GM18505 (cell line): ENCODE results near the gene GATAD2B.
"Not testable (repeated sequence)": the region's sequence is repeated elsewhere in the genome, so short reads cannot be mapped to it uniquely, and the experiment has no call there.

Experiments
- ATAC-seq: cut with Tn5 transposase; IDR thresholded peaks from one replicate; pipeline ENCODE4 v1.9.1; 2021; ENCODE audit not compliant: unreplicated experiment
- POLR2A ChIP-seq: IDR thresholded peaks from 4 replicates; pipeline ENCODE4 v1.6.1; 2011; ENCODE audit warnings: borderline replicate concordance; ENCODE audit not compliant: insufficient read depth, insufficient read length; ENCODE audit errors: extremely low read depth

Gene GATAD2B

DNA sequence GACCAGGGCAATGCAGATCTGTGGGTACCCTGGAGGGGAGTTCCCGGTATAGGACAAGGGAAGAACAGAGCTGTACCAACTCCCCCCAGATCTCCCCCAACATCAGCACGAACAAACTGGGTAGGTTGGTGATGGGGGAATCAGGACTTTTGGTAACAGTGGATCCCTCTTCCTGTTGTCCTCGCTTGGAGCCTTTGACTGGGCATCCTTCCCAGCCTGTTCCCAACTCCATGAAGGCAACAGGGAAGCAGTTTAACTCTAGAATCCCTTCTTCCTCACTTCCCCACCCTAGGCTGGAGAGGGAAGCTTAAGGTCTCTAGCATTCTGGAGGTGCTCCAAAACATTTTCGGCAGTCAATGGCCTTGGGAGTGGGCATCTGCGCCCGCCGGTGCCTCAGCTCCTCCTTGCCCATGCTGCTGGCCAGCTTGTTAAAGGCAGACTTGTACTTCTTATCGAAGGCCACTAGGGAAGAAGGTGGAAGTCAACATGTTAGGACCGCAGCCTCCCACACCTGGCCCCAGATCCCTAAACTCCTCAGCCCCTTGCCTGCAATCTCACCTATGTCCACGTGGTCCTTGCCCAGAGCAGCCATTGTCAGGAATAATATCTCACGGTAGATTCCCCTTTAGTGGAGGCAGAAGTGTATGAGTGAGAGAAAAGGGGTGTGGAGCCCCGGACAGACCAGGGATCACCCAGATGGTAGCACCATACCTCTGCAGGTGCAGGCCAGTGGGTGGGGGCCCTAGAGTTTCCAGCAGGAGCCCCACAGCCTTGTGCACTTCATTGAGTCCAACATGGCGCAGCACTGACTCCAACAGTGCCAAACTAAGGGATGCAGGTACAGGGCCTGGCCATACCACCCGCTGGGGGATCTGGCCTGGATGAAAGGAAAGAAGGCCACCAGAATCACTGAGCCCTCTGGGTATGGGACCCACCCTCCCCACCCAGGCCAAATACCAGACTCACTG, 7.5 kb upstream of the GATAD2B start:
- ATAC-seq = no peak
- no peak for TF ChIP-seq POLR2A

DNA sequence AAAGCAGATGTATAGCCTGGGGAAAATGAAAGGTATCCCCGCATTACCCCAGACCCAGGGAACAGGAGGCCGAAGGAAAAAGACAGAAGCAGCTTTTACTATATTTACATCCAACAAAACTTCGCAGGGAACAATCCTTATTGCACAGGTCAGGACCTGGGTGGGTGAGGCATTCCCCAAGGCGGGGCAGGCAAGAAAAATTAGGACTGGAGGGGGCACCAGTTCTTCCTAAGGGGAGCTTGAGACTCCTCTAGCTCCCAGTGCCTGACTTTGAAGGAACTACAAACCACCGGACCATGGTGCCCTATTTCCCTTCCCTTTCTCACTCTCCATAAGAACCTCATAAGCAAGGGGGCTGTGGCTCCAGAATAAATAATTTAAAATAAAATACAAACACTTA, 6.7 kb upstream of the GATAD2B start:
- no peak for ATAC-seq
- TF ChIP-seq POLR2A = no peak

DNA sequence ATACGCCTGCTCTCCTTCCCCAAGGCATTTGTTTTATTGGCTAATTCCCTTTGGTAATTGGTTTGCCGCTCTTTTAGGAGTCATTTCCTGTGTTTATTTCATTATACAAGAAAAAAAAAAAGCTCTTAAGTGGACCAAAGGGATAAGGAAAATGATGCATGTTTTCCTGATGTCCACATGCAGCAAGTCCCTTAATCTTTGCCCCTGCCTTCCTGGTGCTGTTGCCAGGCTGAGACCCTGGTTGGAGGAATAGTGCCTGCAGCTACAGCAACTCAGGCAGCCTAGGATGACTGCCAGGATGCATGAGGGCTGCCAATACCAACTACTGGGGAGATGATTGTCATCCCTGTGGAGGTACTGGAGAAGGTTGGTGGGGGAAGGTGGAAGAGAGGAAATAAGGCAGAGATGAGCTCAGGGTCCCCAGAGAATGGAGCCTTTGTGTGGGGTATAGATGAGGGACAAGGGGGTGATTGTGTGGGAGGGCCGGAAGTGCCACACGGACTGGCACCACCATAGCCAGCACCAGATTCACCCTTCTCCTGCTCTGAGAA, 6.1 kb upstream of the GATAD2B start:
- ATAC-seq = no peak
- no peak for TF ChIP-seq POLR2A

DNA sequence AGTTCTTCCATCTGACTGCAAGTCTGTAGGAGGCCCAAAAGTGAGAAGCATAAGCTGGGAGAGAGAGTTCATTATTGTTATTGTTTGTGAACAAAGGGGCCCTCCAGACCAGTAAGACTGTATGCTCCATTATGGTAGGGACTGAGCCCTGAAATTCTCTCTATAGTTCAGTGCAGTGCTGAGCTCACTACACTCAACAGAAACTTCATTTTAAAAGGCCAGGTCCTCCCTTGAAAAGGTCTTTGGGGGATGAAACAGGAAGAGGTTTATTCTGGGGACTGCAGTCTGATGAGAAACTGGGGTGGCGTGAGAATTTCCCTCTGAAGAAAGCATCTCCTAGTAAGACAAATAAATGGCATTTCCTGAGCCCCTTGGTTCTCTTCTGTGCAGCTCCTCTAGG, 5.5 kb upstream of the GATAD2B start:
- no peak for ATAC-seq
- no peak for TF ChIP-seq POLR2A

DNA sequence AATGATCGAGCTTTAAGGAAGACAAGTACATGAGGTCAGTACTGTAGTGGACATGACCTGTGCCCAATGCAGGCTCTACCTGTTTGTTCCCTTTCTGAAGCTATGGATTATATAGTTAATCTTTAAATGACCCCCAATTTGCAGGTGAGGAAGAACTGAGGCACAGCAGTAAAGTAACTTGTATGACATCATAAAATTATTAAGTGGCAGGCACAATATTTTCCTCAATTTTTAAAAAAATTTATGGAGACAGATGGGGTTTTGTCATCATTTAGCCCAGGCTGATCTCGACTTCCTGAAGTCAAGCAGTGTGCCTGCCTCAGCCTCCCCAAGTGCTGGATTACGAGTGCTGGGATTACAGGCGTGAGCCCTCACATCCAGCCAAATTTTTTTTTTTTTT, 3.6 kb upstream of the GATAD2B start:
- ATAC-seq = no peak

DNA sequence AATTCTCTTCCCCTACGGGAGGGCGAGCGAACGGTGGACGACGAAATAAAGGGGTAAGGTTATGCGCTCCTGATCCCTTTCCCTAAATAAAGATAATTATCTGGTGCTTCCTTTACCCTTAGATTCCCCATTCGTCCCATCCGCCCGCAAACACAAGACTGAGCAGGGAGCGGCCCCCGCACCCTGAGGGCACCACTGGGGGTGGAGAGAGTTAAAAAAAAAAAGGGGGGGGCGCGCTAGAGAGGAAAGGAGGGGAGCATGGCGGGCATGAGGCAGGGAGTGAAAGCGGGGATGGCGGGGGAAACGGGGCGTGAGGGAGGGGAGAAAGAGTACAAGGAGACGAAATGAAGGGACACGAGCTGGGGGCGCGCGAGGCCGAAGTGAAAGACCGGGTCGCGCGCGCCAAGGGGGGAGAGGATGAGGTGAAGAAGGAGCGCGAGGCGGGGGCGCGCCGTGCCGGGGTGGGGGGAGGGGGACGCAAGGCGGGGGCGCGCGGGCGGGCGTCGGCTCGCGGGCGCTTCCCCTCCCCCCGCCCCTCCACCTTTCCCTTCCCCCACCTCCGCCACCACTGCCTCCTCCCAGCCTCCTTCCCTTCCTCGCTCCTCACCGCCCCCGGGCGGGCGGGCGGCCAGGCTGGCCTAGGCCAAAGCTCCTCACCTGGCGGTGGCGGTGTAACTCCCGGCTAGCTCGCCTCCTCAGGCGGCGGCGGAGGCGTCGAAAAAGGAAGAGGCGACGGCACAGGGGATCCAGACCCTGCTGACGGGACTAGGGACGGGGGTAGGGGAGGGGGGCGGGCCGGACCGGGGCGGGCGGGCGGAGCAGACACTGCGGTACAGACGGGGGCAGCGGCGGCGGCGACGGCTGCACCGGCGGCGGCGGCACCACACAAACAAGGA, 448 bp downstream of the GATAD2B start:
- TF ChIP-seq POLR2A = peak; percentile 55

More for the DNA sequence above, 3.6 kb upstream of the GATAD2B start:
- TF ChIP-seq POLR2A = no peak

DNA sequence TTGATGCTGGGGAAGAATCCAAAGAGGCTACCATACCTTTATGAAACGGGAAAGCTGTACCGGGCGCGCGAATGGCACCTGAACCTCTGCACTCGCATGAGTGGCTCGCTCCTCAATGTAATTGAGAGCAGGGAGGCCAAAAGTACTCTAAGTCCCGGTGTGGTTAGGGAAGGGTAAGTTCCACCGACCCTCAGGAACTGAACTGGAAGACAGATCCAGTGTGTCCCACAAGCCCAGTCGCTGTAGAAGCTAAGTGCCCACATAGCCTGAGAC, 1.0 kb downstream of the GATAD2B start:
- no peak for TF ChIP-seq POLR2A
- ATAC-seq = no peak

More for the DNA sequence above, 448 bp downstream of the GATAD2B start:
- ATAC-seq = peak; percentile 31

DNA sequence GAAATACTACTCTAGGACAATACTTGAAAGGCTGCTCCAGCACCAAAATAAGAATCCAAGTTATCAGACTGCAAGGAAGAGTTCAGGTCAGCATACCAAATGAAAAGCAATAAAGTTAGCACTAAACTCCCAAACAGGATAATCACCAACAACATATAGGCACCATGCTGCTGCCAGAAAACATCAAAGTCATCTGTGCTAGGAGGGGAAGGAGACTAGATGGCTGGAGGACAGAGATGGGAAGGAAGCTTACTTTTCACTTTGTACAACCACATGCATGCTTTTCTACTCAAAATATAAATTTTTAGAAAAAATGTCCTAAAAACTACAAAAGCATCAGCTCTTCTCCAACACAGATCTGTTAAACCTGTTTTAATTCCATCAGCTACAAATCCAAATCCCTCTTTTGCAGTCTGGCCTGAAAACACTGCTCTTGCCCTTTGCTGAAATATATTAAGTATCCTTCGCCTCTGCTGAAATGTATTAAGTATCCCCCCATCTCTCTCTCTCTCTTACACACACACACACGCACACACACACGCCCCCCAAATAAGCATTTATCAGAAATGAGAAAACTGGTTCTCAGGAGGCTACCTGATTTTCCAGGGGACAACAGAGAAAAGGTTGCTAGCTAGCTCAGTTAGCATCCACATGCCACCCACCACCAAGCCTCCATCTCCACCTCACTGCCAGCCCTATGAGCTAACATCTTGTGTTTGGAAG, 1.5 kb downstream of the GATAD2B start:
- no peak for TF ChIP-seq POLR2A
- ATAC-seq = no peak

DNA sequence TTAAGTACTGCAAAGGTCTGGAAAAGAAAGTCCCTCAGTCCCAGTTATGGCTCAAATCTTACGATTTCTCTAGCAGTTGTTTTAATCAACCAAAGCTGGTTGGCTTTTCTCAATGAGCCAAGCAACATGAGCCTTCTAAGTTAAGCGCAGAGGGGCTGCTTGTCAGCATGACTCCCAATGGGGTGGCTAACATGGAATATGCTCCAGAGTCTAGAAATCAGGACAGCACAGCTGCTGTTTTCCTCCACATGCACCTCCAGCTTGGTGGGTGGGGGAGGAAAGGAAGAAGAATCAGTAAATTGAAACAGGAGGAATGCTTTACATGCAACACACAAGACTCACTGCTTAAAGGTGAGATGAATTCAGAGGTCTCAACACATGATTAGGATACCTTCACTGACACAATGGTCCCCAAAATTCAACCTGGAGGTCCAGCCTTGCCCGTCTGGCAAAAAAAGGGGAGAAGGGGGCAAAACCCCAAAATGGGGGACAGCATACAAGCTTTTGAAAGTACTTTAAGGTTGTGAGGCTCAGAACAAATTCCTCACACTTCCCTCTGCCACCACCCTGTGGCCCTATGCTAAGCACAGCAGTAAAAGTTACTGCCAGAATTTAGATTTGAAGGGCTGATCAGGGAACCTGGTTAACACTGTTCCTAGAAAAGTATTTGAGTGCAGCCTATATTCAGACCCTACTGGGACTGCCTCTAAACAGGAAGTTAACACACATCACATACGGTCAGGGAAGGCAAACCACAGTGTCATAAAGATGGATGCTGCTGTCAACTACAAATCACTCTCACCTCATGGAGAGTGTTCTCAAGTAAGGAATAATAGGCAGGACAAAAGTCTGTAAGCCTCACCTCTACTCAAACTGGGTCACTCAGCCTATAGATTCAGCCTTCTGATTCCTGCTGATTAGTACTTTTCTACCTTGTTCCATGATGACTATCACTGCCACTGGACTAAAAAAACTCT, 2.6 kb downstream of the GATAD2B start:
- TF ChIP-seq POLR2A = no peak
- no peak for ATAC-seq

DNA sequence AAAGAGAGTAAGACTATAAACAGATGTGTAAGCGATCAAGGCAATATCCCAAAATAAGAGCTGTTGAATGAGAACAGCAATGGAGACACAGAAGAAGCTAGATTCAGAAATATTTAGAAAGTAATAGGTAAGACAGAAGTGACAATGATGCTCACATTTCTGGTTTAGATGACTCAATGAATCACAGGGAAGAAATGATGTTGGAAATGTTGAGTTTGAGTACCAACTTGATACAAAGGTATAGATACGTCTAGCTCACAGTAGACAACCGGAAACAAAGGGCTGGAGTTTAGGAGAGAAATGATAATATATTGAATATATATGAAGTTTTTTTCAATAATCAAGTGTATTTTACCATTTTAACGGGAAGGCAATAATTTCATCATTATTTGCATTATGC, 6.5 kb downstream of the GATAD2B start:
- no peak for ATAC-seq

DNA sequence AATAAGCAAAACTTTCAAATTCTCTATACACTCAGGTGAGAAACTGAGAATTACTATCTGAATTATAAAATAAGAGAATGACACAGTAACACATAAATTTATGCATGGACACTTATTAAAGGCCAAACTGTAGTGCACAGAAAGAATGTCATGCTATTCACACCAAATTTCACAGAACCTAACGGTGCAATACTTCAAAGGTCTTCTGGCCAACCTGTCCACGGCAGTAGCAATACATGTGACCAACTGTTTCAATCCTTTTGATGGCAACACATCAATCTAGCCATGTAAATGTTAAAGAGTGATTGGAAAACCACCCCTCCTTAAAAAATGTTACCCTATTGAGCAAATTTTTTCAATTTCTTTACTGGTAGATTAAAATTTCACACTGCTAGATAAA, 10.4 kb downstream of the GATAD2B start:
- ATAC-seq = no peak

More for the DNA sequence above, 6.5 kb downstream of the GATAD2B start:
- TF ChIP-seq POLR2A = no peak

DNA sequence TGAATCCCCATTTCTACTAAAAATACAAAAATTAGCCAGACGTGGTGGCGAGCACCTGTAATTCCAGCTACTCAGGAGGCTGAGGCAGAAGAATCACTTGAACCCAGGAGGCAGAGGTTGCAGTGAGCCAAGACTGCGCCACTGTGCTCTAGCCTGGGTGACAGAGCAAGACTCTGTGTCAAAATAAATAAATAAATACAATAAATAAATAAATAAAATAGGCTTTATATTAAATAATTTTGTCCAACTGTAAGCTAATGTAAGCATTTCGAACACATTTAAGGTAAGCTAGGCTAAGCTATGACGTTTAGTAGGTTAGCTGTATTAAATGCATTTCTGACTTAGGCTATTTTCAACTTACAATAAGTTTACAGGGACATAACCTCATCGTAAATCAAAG, 12.2 kb downstream of the GATAD2B start:
- ATAC-seq = not testable (repeated sequence)

More for the DNA sequence above, 10.4 kb downstream of the GATAD2B start:
- no peak for TF ChIP-seq POLR2A
